ENCODE data around the gene DAZL.
A peak's percentile ranks its signal among the peaks of the same experiment; 100 is the strongest.

The DAZL gene

GRCh38 chr3:16550305-16550675, 54.9 kb downstream of the DAZL start:
- Histone ChIP-seq H3K27ac (replicated peaks; ENCODE audit: low read length) (no peak overlapping the region), H3K4me3 (ENCODE audit: low read length in 2 of 2) (no peak overlapping the region), H3K23ac (ENCODE audit: low read depth, low read length, poor library complexity) (no peak overlapping the region), H2AK5ac (ENCODE audit: low read depth, low read length) (no peak overlapping the region), H3K9ac (ENCODE audit: low read depth, low read length, poor library complexity) (no peak overlapping the region), H2AFZ (ENCODE audit: low read length) (peak overlapping the region; percentile 84), H3K18ac (ENCODE audit: low read length) (no peak overlapping the region), H3K14ac (ENCODE audit: low read length) (no peak overlapping the region), H3K36me3 (replicated peaks in 1 of 2; ENCODE audit: control insufficient read depth in 2 of 2, insufficient read depth in 2 of 2, low read length in 2 of 2) (no peaks in the 10 kb centered on the region), H3K4me2 (ENCODE audit: insufficient read depth, low read length, poor library complexity, severe bottlenecking) (no peak overlapping the region), H3K9me3 (replicated peaks in 1 of 2; ENCODE audit: control insufficient read depth in 2 of 2, insufficient read depth in 1 of 2, low read depth in 1 of 2, low read length in 2 of 2) (no peaks in the 10 kb centered on the region), H3K79me1 (ENCODE audit: low read depth, low read length) (no peaks in the 10 kb centered on the region), H3K27me3 (ENCODE audit: control insufficient read depth in 3 of 3, insufficient read depth in 3 of 3, low read depth in 1 of 3, low read length in 3 of 3) (peaks cover 0 to 11% (median 0%) of the 10 kb centered on the region in 3 experiments), H2BK120ac (ENCODE audit: low read depth, low read length) (no peak overlapping the region), H4K8ac (ENCODE audit: low read depth, low read length) (no peak overlapping the region), H3K4me1 (ENCODE audit: control insufficient read depth in 2 of 2, insufficient read depth in 1 of 2, low read depth in 1 of 2, low read length in 2 of 2) (peaks cover 3 to 5% of the 10 kb centered on the region in 2 donors), H2BK5ac (ENCODE audit: low read length) (no peak overlapping the region), H4K91ac (ENCODE audit: low read depth, low read length, poor library complexity) (no peak overlapping the region), H3K4ac (ENCODE audit: low read length) (no peak overlapping the region), H2BK15ac (ENCODE audit: low read length) (no peak overlapping the region), H2BK12ac (ENCODE audit: low read length) (no peak overlapping the region)
- no peak for DNase-seq (ENCODE audit: low spot score)
- no CpG with 5 or more reads among the region's 4 CpGs for WGBS, 2 donors (ENCODE audit: extremely low coverage in 2 of 2, insufficient read length in 2 of 2, insufficient replicate concordance in 1 of 2)

GRCh38 chr3:16548721-16549120, 56.5 kb downstream of the DAZL start:
- H3K79me1 ChIP-seq (ENCODE audit: low read depth, low read length): no peaks in the 10 kb centered on the region
- H4K91ac ChIP-seq (ENCODE audit: low read depth, low read length, poor library complexity): no peak overlapping the region
- H3K9ac ChIP-seq (ENCODE audit: low read depth, low read length, poor library complexity): no peak overlapping the region
- H2AK5ac ChIP-seq (ENCODE audit: low read depth, low read length): no peak overlapping the region
- H3K14ac ChIP-seq (ENCODE audit: low read length): no peak overlapping the region
- H3K4ac ChIP-seq (ENCODE audit: low read length): no peak overlapping the region
- no peak overlapping the region for H3K4me3 ChIP-seq (ENCODE audit: low read length in 2 of 2)
- no peaks in the 10 kb centered on the region for H3K9me3 ChIP-seq (replicated peaks in 1 of 2; ENCODE audit: control insufficient read depth in 2 of 2, insufficient read depth in 1 of 2, low read depth in 1 of 2, low read length in 2 of 2)
- H3K23ac ChIP-seq (ENCODE audit: low read depth, low read length, poor library complexity): no peak overlapping the region
- H2BK15ac ChIP-seq (ENCODE audit: low read length): no peak overlapping the region
- H3K36me3 ChIP-seq (replicated peaks in 1 of 2; ENCODE audit: control insufficient read depth in 2 of 2, insufficient read depth in 2 of 2, low read length in 2 of 2): no peaks in the 10 kb centered on the region
- H3K27me3 ChIP-seq (ENCODE audit: control insufficient read depth in 3 of 3, insufficient read depth in 3 of 3, low read depth in 1 of 3, low read length in 3 of 3): peaks cover 0 to 10% (median 0%) of the 10 kb centered on the region in 3 experiments
- no peak overlapping the region for H2AFZ ChIP-seq (ENCODE audit: low read length)
- peaks cover 3 to 5% of the 10 kb centered on the region in 2 donors for H3K4me1 ChIP-seq (ENCODE audit: control insufficient read depth in 2 of 2, insufficient read depth in 1 of 2, low read depth in 1 of 2, low read length in 2 of 2)
- H3K27ac ChIP-seq (replicated peaks; ENCODE audit: low read length): no peak overlapping the region
- H4K8ac ChIP-seq (ENCODE audit: low read depth, low read length): no peak overlapping the region
- WGBS, 2 donors (ENCODE audit: extremely low coverage in 2 of 2, insufficient read length in 2 of 2, insufficient replicate concordance in 1 of 2): no CpG with 5 or more reads among the region's 4 CpGs
- no peak for DNase-seq (ENCODE audit: low spot score)
- H2BK12ac ChIP-seq (ENCODE audit: low read length): no peak overlapping the region
- H3K4me2 ChIP-seq (ENCODE audit: insufficient read depth, low read length, poor library complexity, severe bottlenecking): no peak overlapping the region
- no peak overlapping the region for H2BK120ac ChIP-seq (ENCODE audit: low read depth, low read length)
- H3K18ac ChIP-seq (ENCODE audit: low read length): no peak overlapping the region
- no peak overlapping the region for H2BK5ac ChIP-seq (ENCODE audit: low read length)

GRCh38 chr3:16547561-16548357, 57.5 kb downstream of the DAZL start:
- no peaks in the 10 kb centered on the region for H3K9me3 ChIP-seq (replicated peaks in 1 of 2; ENCODE audit: control insufficient read depth in 2 of 2, insufficient read depth in 1 of 2, low read depth in 1 of 2, low read length in 2 of 2)
- peaks cover 3 to 5% of the 10 kb centered on the region in 2 donors for H3K4me1 ChIP-seq (ENCODE audit: control insufficient read depth in 2 of 2, insufficient read depth in 1 of 2, low read depth in 1 of 2, low read length in 2 of 2)
- no peak overlapping the region for H3K4ac ChIP-seq (ENCODE audit: low read length)
- H3K4me3 ChIP-seq (ENCODE audit: low read length in 2 of 2): no peak overlapping the region
- no peak overlapping the region for H3K4me2 ChIP-seq (ENCODE audit: insufficient read depth, low read length, poor library complexity, severe bottlenecking)
- H2BK15ac ChIP-seq (ENCODE audit: low read length): no peak overlapping the region
- no peak overlapping the region for H2BK120ac ChIP-seq (ENCODE audit: low read depth, low read length)
- no peak overlapping the region for H3K23ac ChIP-seq (ENCODE audit: low read depth, low read length, poor library complexity)
- peaks cover 0 to under 1% (median 0%) of the 10 kb centered on the region in 3 experiments for H3K27me3 ChIP-seq (ENCODE audit: control insufficient read depth in 3 of 3, insufficient read depth in 3 of 3, low read depth in 1 of 3, low read length in 3 of 3)
- H4K91ac ChIP-seq (ENCODE audit: low read depth, low read length, poor library complexity): no peak overlapping the region
- H3K36me3 ChIP-seq (replicated peaks in 1 of 2; ENCODE audit: control insufficient read depth in 2 of 2, insufficient read depth in 2 of 2, low read length in 2 of 2): no peaks in the 10 kb centered on the region
- no peak overlapping the region for H3K18ac ChIP-seq (ENCODE audit: low read length)
- DNase-seq (ENCODE audit: low spot score): no peak
- no peak overlapping the region for H3K9ac ChIP-seq (ENCODE audit: low read depth, low read length, poor library complexity)
- H2BK5ac ChIP-seq (ENCODE audit: low read length): no peak overlapping the region
- no peak overlapping the region for H2BK12ac ChIP-seq (ENCODE audit: low read length)
- no peak overlapping the region for H4K8ac ChIP-seq (ENCODE audit: low read depth, low read length)
- no peak overlapping the region for H2AFZ ChIP-seq (ENCODE audit: low read length)
- no peak overlapping the region for H3K27ac ChIP-seq (replicated peaks; ENCODE audit: low read length)
- no peak overlapping the region for H2AK5ac ChIP-seq (ENCODE audit: low read depth, low read length)
- no CpG with 5 or more reads among the region's 4 CpGs for WGBS, 2 donors (ENCODE audit: extremely low coverage in 2 of 2, insufficient read length in 2 of 2, insufficient replicate concordance in 1 of 2)
- H3K79me1 ChIP-seq (ENCODE audit: low read depth, low read length): no peaks in the 10 kb centered on the region
- H3K14ac ChIP-seq (ENCODE audit: low read length): no peak overlapping the region

- Histone ChIP-seq H3K4me1 (ENCODE audit: control insufficient read depth in 2 of 2, insufficient read depth in 1 of 2, low read depth in 1 of 2, low read length in 2 of 2) (peaks cover 3 to 5% of the 10 kb centered on the region in 2 donors), H3K14ac (ENCODE audit: low read length) (no peak overlapping the region), H2BK15ac (ENCODE audit: low read length) (no peak overlapping the region), H3K23ac (ENCODE audit: low read depth, low read length, poor library complexity) (no peak overlapping the region), H3K4me2 (ENCODE audit: insufficient read depth, low read length, poor library complexity, severe bottlenecking) (no peak overlapping the region), H3K36me3 (replicated peaks in 1 of 2; ENCODE audit: control insufficient read depth in 2 of 2, insufficient read depth in 2 of 2, low read length in 2 of 2) (no peaks in the 10 kb centered on the region), H3K9ac (ENCODE audit: low read depth, low read length, poor library complexity) (no peak overlapping the region), H3K9me3 (replicated peaks in 1 of 2; ENCODE audit: control insufficient read depth in 2 of 2, insufficient read depth in 1 of 2, low read depth in 1 of 2, low read length in 2 of 2) (no peaks in the 10 kb centered on the region), H3K4ac (ENCODE audit: low read length) (no peak overlapping the region), H4K91ac (ENCODE audit: low read depth, low read length, poor library complexity) (no peak overlapping the region), H2BK12ac (ENCODE audit: low read length) (no peak overlapping the region), H4K8ac (ENCODE audit: low read depth, low read length) (no peak overlapping the region), H3K79me1 (ENCODE audit: low read depth, low read length) (no peaks in the 10 kb centered on the region), H2BK120ac (ENCODE audit: low read depth, low read length) (no peak overlapping the region), H3K27me3 (ENCODE audit: control insufficient read depth in 3 of 3, insufficient read depth in 3 of 3, low read depth in 1 of 3, low read length in 3 of 3) (peaks cover 0 to 5% (median 0%) of the 10 kb centered on the region in 3 experiments), H2AK5ac (ENCODE audit: low read depth, low read length) (no peak overlapping the region), H2AFZ (ENCODE audit: low read length) (no peak overlapping the region), H3K27ac (replicated peaks; ENCODE audit: low read length) (no peak overlapping the region), H3K18ac (ENCODE audit: low read length) (no peak overlapping the region), H3K4me3 (ENCODE audit: low read length in 2 of 2) (no peak overlapping the region), H2BK5ac (ENCODE audit: low read length) (no peak overlapping the region)
- WGBS, 2 donors (ENCODE audit: extremely low coverage in 2 of 2, insufficient read length in 2 of 2, insufficient replicate concordance in 1 of 2): no CpG with 5 or more reads among the region's 12 CpGs
- DNase-seq (ENCODE audit: low spot score): no peak
Observed at GRCh38 chr3:16546186-16547010, 58.8 kb downstream of the DAZL start.

Measured in neuronal stem cell (in vitro differentiated cells).